HFFc6 (cell line): ENCODE results near the gene CORIN. TPM values are rescaled to one million over a fixed set of nuclear protein-coding genes. Genes with fewer than 3 reads are reported as not detected.

ENCODE experiments used
- DNase-seq: peaks from one replicate; pipeline ENCODE4 v3.0.0-alpha.2; 2018
- H3K27ac Mint-ChIP-seq: 2 replicates; pipeline ENCODE4 v1.8.0; 2020; ENCODE audit warnings: mild to moderate bottlenecking, mixed read lengths
- H3K27me3 Mint-ChIP-seq: 2 replicates; pipeline ENCODE4 v1.8.0; 2021; ENCODE audit warnings: mild to moderate bottlenecking, moderate library complexity, mixed read lengths; ENCODE audit not compliant: insufficient read depth
- H3K36me3 Mint-ChIP-seq: 2 replicates; pipeline ENCODE4 v1.8.0; 2021; ENCODE audit warnings: low read depth, mixed read lengths
- H3K4me1 Mint-ChIP-seq: 2 replicates; pipeline ENCODE4 v1.8.0; 2020; ENCODE audit warnings: low read depth, mixed read lengths
- H3K4me3 Mint-ChIP-seq: 2 replicates; pipeline ENCODE4 v1.8.0; 2020; ENCODE audit warnings: mild to moderate bottlenecking, moderate library complexity, mixed read lengths
- H3K9me3 Mint-ChIP-seq: 2 replicates; pipeline ENCODE4 v1.8.0; 2020; ENCODE audit warnings: mild to moderate bottlenecking, mixed read lengths
- total RNA-seq, 6 experiments: library from RNA; stranded (reverse); fragmentation: NEBNext Ultra II Directional; extraction: Animal tissue kit (Norgen Biotek cat#: 25700); gene quantifications; 2 replicates in 1 of 6; 3 replicates in 5 of 6; pipeline ENCODE4 v1.2.3, GENCODE V29; 2021
- TF ChIP-seq, protein P1 (sequence below): fragments of 200-600 bp; sonication (generic); IDR thresholded peaks from 2 replicates; pipeline ENCODE4 v1.5.0; 2021; ENCODE audit warnings: antibody characterized with exemption, mild to moderate bottlenecking

Gene CORIN
- total RNA-seq, 6 experiments from 2014 or later: 0.07 to 1.0 (median 0.31) TPM

DNA sequence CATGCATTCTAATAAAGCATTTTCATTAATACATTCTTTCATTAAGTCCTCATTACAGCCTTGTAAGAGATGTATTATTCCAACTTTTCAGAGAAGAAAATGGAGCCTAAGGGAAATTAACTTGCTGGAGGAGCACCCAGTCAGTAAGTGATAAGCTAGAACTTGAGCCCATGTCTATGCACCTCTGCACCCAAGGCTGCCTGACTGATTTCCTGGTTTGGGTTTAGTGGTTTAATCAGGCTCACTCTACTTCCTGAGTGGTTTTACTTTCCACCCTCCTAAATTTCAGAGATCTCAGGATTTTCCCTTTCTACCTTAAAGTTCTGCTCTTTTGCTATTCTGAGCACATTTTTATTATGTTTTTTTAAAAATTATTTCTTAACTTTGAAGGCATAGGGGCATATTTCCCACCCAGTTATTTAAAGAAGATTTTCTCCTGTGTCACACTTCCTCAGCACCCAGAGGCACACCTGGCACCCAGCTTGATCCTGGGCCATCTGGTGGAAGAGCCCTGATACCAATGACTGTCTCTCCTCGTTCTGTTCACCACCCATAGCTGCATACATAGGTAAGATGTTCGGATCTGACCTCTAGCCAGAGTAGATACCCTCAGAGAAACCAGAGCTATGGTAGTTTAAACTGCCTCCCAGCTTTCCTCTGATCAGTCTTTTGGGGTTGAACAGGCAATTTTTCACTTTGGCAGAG, 10.4 kb downstream of the CORIN start:
- TF ChIP-seq, protein P1, sequence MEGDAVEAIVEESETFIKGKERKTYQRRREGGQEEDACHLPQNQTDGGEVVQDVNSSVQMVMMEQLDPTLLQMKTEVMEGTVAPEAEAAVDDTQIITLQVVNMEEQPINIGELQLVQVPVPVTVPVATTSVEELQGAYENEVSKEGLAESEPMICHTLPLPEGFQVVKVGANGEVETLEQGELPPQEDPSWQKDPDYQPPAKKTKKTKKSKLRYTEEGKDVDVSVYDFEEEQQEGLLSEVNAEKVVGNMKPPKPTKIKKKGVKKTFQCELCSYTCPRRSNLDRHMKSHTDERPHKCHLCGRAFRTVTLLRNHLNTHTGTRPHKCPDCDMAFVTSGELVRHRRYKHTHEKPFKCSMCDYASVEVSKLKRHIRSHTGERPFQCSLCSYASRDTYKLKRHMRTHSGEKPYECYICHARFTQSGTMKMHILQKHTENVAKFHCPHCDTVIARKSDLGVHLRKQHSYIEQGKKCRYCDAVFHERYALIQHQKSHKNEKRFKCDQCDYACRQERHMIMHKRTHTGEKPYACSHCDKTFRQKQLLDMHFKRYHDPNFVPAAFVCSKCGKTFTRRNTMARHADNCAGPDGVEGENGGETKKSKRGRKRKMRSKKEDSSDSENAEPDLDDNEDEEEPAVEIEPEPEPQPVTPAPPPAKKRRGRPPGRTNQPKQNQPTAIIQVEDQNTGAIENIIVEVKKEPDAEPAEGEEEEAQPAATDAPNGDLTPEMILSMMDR: no peak
- H3K4me3 Mint-ChIP-seq: no peak overlapping the region
- H3K27ac Mint-ChIP-seq: no peak overlapping the region
- H3K27me3 Mint-ChIP-seq: peaks cover 6% of the 10 kb centered on the region
- H3K9me3 Mint-ChIP-seq: peaks cover under 1% of the 10 kb centered on the region; the same call in 1 of the 2 replicates
- no peaks in the 10 kb centered on the region for H3K36me3 Mint-ChIP-seq
- DNase-seq: no peak
- no peaks in the 10 kb centered on the region for H3K4me1 Mint-ChIP-seq

DNA sequence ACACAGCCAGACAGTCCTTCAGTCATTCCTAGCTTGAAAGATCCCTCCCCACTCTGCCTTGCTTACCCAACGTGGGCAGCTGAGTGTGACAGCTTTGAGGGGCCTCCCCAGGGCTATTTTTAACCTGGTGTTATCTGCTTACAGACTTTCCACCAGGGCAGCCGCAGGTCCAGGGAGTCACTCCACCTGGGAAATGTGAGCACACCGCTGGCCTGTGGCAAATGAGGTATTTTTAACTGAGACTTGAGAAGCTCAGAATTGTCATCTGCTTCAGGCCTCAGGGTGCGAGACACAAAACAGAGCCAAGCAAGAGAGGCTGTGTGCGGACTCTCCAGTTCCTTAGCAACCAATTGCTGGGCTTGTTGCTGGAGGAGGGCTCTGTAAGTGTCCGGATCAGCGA, 13.0 kb downstream of the CORIN start:
- Mint-ChIP-seq H3K36me3 (no peaks in the 10 kb centered on the region), H3K27me3 (peaks cover 12% of the 10 kb centered on the region)

DNA sequence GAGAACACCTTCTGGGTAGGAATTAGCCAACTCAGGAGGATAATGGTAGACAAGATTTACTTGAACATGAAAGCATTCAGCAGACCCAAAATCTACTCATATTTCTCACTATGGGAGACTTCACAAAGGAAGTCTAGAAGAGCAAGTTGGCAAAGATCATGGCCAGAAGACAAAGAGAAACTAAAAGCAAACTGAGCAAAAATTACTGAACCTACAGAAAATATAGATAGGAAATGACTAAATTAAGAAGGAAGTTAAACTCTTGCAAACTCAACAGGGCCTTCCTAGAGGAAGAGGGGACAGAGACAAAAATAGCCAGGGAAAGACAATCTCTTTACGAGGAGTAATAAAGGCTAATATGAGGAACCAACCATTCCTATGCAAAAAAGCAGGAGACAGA, 18.7 kb downstream of the CORIN start:
- no peaks in the 10 kb centered on the region for H3K36me3 Mint-ChIP-seq
- no peaks in the 10 kb centered on the region for H3K9me3 Mint-ChIP-seq
- TF ChIP-seq, protein P1: no peak
- peaks cover 11% of the 10 kb centered on the region; the same call in 1 of the 2 replicates for H3K27me3 Mint-ChIP-seq
- H3K27ac Mint-ChIP-seq: no peak overlapping the region
- no peak for DNase-seq
- H3K4me3 Mint-ChIP-seq: peak overlapping the region; percentile 18; the same call in 1 of the 2 replicates
- peaks cover 14% of the 10 kb centered on the region for H3K4me1 Mint-ChIP-seq

More for the DNA sequence above, 13.0 kb downstream of the CORIN start:
- H3K4me3 Mint-ChIP-seq: no peak overlapping the region
- H3K4me1 Mint-ChIP-seq: no peaks in the 10 kb centered on the region; the same call in 1 of the 2 replicates
- TF ChIP-seq, protein P1: no peak
- H3K27ac Mint-ChIP-seq: no peak overlapping the region
- no peak for DNase-seq
- H3K9me3 Mint-ChIP-seq: no peaks in the 10 kb centered on the region

DNA sequence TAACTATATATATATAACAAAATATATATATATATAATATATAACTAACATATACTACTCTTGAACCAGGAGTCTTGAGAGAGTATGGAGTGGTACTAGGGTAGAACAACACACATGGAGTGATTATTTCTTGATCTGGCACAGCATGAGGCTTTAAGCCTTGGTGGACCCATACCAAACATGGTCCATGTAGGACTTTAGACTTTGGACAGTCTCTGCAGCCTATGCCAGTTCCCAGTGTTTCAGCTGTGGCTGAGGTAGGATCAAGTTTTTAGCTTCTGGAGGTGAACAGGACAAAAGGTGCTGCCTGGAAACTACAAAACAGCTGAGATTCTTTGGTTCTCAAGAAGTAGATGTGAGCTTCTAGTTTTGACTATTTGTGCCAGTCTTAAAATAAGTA, 20.6 kb downstream of the CORIN start:
- Mint-ChIP-seq H3K4me3 (no peak overlapping the region), H3K36me3 (no peaks in the 10 kb centered on the region), H3K9me3 (no peaks in the 10 kb centered on the region), H3K27me3 (peaks cover 8% of the 10 kb centered on the region; the same call in 1 of the 2 replicates), H3K27ac (no peak overlapping the region), H3K4me1 (peaks cover 15% of the 10 kb centered on the region)
- TF ChIP-seq, protein P1: no peak
- no peak for DNase-seq

DNA sequence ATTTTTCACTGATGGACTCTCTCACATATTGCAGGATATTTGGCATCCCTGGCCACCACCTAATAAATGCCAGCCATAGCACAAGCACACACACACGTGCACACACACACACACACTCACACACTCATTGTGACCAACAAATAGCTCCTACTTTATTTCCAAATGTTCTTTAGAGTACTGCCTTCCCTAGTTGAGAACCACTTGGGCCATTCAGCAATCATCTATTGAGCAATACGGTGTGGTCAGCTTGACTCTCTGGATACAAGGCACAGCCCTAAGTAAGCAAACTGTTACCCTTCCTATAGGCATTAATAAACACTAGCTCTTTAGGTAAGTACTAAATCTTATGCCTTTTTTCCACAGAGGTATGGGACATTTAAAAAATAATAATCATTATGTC, 21.1 kb downstream of the CORIN start:
- DNase-seq: no peak
- TF ChIP-seq, protein P1: no peak
- no peak overlapping the region for H3K27ac Mint-ChIP-seq

More for the DNA sequence above, 21.1 kb downstream of the CORIN start:
- Mint-ChIP-seq H3K4me1 (peaks cover 15% of the 10 kb centered on the region), H3K4me3 (no peak overlapping the region), H3K36me3 (no peaks in the 10 kb centered on the region), H3K27me3 (peaks cover 8% of the 10 kb centered on the region; the same call in 1 of the 2 replicates), H3K9me3 (no peaks in the 10 kb centered on the region)
